ENCODE data around the gene GALNT1.
"Not testable (repeated sequence)": the region's sequence is repeated elsewhere in the genome, so short reads cannot be mapped to it uniquely, and the experiment has no call there.

GALNT1 gene

DNA sequence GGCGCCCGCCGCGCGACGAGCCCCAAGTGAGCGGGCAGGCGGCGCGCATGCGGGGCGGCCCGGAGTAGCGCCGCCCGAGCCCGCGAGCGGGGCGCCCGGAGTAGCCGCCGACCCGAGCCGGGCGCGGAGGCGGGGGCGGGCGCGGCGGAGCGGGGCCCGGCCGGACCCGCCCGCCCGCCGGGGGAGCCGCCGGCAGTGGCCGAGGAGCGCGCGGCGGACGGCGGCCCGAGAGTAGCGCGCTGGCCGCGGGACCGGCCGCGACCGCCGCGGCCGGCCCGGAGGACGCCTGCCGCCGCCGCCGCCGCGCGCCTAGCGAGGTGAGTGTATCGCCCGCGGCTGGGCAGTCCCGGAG, at the start of gene GALNT1:
GALNT1 (plus strand) TSS at position 195 of the 352 bp plus-strand sequence. CDS start 72,923 bp downstream, outside the sequence.
- no peak for DNase-seq (ENCODE audit: low read depth)

DNA sequence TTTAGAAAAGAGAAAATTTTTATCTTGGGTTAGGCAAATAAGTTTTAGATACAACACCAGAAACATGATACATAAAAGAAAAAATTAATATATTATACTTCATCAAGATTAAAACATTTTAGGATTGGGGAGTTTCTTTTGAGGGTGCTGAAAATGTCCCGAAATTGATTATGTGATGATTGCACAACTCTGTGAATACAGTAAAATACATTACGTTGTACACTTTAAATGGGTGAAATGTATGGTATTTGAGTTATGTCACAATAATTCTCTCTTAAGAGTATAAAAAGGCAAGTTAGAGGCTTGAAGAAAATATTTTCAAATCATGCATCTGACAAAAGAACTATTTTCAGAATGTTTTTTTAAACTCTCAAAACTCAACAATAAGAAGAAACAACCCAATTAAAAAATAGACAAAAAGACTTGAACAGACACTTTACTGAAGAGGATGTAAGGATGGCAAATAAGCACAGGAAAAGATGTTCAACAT, 47.6 kb upstream of the GALNT1 start:
- DNase-seq (ENCODE audit: low read depth): no peak

DNA sequence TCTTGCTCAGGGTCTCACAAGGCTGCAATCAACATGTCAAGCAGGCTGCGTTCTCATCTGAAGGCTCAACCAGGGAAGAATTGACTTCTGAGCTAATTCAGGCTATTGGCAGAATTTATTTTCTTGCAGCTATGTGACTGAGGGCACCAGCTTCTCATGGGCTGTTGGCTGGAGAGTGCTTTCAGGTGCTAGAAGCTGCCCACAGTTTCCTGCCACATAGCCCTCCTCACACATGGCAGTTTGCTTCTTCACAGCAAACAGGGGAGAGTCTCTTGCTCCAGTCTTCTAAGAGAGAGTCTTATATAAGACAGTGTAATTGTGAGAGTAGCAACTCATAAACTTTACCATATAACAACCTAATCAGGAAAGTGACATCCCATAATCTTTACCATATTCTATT, 46.2 kb upstream of the GALNT1 start:
- DNase-seq (ENCODE audit: low read depth): no peak

DNA sequence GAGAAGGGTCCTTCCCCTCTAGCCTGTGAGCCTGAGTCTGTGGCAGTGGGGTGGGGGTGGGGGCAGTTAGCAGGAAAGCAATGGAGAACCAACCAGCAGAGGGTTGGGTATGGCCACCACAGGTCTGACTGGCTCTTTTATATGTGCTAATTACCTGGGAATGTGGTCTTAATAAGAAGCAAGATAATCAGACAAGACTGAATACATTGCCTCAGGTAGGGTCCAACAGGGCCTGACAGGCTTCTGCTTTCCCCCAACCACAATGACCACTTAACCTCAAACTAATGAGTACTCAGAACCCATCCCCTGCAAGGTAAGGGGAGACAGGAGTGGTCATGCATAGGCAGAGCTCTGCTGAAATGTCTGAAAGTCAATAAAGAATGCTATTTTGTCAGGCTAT, 39.2 kb upstream of the GALNT1 start:
- no peak for DNase-seq (ENCODE audit: low read depth)

DNA sequence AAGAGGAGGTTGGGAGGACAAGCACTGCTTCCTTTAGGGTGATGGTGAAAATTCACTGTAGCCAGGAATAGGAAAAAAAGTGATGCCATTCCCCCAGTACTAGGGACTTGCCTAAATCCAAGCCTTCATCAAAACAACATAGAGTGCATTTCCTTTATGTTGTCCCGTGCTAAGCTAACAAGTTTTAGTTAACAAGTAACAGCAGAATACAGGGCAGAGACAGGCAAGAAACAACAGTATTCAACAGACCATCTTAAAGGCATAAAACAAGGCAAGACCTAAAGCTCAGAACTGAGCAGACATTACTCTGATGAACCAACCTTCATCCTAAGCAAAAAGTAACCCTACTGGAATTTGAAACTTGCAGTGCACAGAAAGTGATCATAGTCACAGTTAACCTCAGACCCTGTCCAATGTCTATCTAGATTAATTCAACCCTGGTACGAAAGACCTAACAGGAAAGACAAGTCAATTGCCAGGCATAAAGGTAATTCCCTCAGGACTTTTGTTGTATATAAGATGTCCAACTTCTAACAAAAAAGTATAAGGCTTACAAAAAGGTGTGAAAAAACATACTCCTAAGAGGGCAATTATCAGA, 34.4 kb upstream of the GALNT1 start:
- DNase-seq (ENCODE audit: low read depth): no peak

DNA sequence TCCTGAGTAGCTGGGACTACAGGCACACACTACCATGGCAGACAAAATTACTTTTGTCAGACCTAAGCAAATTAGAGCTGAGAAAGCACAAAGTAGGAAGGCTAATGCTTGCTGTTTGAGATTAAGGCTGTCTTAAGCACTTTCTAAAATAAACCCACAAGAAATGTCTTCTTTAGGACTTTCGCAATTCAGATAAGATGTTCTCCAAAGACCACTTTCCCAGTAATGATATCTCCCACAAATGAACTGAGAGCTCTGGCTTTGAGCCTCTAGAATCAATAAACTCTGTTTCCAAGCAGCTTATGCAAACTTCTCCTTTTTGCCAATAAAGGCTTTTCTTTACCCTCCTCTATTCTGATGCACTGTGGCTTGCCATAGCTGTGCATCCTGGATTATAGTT, 32.0 kb upstream of the GALNT1 start:
- DNase-seq (ENCODE audit: low read depth): no peak

DNA sequence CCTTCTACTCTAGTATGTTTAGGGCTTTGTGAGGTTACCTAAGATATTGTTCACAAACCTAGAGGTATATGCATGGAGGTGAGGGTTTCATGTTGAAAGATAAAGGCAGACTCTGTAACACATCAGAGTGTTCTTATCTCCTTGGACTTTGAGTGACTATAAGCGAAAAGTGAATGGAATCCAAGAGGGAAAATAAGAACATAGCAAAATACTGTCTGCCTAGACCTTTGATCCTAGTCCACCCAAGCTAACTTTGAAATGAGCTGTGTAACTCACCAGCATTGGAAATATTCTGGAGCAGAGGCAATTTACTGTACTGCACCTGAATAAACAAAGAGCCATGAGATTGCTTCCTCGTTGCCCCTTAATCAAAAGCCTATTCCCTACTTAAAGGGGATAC, 28.2 kb upstream of the GALNT1 start:
- DNase-seq (ENCODE audit: low read depth): no peak

DNA sequence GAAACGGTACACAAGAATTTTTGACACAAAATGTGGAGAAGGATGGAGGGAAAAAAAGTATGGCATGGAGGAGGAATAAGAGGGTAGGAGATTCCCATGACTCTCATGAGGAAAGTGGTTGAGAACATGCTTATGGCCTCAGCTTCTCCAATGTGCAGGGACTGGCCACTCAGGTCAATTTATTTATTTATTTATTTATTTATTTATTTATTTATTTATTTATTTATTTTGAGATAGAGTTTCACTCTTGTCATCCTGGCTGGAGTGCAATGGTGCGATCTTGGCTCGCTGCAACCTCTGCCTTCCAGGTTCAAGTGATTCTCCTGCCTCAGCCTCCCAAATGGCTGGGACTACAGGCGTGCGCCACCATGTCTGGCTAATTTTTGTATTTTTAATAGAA, 26.0 kb upstream of the GALNT1 start:
- not testable (repeated sequence) for DNase-seq (ENCODE audit: low read depth)

DNA sequence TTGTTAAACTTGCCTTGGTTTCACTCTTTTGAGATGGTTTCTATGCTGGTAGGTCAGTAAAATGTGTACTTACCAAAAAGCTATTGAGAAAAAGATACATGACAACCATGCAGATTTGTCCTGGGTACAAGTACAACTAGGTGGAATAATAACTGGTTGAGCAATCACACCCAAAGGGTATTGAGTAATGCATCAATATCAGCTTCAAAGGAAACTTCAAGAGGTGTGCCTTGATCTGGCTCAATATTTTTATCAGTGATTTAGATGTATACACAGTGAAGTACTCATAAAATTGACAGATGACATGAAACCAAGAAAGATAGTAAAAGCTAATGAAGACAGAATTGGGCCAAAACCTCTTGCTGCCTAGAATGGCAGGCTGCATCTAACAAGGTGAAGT, 21.7 kb upstream of the GALNT1 start:
- DNase-seq (ENCODE audit: low read depth): no peak

DNA sequence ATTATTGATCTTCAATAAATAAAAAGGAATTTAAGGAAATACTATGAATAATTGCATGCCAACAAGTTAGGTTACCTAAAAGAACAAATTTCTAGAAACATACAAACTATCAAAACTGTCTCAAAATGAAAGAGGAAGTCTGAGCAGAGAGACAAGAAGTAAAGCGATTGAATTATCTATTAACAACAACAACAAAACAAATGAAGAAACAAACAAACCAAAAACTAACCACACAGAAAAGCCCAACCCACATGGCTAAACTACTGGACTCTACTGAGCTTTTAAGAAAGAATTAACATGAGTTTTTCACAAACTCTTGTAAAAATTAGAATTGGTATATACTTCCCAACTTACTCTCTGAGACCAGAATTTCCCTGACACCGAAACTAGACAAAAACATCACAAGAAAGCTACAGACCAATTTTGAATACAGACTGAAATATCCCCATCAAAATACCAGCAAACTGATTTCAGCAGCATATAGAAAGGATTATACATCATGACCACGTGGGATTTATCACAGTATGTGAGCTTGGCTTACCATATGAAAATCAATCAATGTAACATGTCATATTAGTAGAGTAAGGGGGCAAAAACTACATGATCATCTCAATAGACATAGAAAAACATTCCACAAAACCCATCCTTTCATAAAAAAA, 16.6 kb upstream of the GALNT1 start:
- DNase-seq (ENCODE audit: low read depth): no peak

DNA sequence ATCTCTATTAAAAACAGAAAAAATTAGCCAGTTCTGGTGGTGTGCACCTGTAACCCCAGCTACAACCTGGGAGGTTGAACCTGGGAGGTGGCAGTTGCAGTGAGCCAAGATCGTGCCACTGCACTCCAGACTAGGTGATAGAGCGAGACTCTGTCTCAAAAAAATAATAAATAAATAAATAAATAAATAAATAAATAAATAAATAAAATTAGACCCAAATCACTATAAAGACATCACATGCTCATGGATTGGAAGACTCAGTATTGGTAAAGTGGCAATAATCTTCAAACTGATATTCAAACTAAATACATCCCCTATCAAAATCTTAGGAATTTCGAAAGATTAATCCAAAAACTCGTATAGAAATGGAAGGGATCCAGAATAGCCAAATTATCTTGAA, 15.5 kb upstream of the GALNT1 start:
- DNase-seq (ENCODE audit: low read depth): no peak

DNA sequence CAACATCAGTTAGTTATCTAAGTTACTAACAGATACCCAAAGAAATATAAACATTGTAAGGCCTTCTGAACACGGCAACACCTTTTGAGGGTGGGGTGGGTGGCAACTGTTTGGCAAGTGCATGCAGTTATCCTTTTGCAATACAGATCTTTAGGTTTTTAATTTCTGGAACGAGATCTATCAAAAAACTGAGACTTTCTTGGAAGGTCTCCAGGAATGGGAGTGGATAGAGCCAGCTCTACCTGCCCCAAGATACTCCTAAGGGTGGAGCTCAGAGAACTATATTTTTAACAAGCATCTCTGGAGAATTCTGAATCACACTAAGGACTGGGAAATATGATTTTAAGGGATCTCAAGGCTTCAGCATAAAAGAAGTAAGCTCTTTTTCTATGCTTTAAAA, 11.4 kb upstream of the GALNT1 start:
- DNase-seq (ENCODE audit: low read depth): no peak

DNA sequence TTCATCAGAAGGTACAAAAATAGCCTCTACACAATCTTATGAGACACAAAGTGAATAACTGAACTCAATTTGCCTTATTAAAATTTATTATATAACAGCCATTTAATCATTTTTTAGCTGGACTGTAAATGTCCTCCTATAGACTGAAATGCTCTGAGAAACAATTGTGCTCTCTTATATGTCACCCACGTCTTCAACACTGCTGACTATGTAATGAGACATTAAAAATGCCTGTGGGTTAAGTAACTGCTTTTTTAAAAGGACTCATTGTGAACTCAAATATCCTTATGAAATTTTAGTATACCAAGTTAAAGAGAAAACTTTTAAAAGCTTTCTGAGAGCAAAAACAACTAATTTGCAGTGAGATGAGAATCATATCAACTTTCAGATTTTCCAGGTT, 10.4 kb upstream of the GALNT1 start:
- no peak for DNase-seq (ENCODE audit: low read depth)

DNA sequence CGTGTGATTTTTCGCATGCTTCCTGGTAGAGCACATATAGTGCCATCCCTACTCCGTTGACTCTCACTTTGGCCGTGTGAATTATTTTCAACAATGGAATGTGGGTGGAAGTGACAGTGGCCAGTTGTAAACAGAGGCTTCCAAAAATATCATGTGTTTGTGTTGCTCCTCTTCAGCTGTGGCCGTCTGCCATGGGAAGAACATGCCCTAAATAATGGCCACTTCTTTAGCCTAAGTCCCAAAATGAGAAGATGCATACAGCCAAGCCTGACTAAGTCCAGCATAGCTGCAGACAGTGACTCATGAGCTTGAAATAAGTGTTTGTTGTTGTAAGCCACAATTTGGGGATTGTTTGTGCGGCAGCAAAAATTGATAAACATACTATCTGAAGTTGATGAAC, 8.9 kb upstream of the GALNT1 start:
- no peak for DNase-seq (ENCODE audit: low read depth)

DNA sequence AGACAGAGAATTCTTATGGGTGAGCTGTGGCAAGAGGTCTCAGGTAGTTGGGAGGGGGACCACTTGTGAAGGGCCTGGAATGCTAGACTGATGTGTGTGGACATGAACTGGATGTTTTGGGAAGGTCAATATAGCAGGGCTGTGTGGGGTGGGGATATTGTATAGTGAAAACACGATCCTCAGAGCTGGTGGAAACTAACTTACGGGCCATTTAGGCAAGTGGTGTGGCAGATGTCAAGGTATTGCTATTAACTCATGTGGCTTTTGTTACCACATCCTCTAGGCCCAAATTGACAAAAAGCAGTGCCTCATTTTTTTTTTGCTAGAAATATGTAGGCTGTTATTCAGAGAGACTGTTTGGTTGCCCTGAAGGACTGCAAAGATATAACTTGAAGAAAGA, 8.0 kb upstream of the GALNT1 start:
- DNase-seq (ENCODE audit: low read depth): no peak

DNA sequence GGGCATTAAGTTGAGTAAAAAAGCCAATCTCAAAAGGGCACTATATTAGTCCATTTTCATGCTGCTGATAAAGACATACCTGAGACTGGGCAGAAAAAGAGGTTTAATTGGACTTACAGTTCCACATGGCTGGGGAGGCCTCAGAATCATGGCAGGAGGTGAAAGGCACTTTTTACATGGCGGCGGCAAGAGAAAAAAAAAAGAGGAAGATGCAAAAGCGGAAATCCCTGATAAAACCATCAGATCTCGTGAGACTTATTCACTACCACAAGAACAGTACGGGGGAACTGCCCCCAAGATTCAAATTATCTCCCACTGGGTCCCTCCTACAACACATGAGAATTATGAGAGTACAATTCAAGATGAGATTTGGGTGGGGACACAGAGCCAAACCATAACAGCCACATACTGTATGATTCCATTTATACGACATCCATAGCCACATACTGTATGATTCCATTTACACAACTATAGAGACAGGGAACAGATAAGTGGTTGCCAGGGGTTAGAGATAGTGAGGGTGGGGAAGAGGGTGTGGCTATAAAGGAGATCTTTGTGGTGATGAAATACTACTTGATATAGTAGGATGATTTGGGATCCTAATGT, 5.2 kb upstream of the GALNT1 start:
- not testable (repeated sequence) for DNase-seq (ENCODE audit: low read depth)

DNA sequence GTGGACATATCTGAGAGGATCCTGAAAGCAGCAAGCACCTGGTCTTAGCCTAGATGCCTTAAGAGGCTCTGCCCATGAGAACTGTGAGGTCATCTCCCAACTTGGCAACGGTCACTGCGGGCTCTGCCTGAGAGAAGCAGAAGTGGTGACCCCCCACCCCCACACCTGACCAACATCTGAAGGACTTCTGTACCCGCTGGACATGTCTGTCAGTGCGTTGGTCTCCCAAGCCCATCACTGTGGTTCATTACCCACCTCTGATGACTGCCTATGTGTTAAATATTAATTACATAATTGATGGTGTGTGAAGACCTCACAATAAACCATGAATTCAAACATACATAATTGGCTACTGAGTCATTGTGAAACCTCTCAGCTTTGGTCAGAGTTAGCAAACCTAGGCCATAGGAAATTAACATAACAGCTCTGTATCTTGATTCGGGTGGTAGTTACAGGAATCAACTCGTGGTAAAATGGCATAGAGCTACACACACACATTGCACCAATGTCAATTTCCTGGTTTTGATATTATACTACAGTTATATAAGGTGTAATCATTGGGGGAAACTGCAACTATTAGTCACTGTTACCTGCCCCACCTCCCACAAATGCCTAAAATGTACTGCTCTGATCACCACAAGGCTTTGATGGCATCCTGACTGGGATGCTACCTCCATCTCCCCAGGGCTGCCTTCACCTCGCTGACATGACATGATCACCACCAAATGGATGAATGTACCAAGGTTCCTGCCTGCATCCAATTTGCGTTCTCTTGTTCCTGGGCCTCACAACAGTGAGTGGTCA, 4.3 kb upstream of the GALNT1 start:
- no peak for DNase-seq (ENCODE audit: low read depth)

DNA sequence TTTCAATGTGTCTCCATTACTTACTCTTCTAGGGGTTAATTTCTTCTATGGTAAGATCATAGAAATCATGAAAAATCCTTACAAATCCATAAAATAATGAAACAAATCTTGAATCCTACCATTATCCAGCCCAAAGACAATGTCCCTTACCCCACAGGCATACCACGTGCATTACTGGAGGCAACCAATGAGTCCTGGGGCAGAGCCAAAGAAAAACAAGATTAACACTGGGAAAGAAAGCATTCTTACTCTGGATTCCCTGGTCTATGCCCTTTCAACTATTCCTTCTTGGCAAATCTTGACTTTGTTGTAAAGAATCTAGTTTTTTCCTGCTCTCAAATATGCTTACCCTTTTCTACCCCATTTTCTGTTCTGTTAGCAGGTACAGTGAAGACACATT, 3.1 kb upstream of the GALNT1 start:
- no peak for DNase-seq (ENCODE audit: low read depth)

DNA sequence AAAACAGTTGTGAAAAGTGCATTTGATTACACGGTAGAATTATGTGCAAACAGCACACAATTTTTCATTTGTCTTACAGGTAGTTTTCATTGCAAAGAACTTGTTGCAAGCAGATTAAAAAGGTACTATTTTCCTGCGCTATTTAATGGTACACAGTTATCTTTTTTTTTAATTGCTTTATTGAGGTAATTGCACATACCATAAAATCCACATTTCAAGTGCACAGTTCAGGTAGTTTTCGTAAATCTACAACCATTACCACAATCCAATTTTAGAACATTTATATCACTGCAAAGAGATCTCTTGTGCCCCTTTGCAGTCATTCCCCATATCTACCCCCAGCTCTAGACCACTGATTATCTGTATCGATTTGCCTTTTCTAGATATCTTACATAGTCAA, 2.6 kb upstream of the GALNT1 start:
- DNase-seq (ENCODE audit: low read depth): no peak

DNA sequence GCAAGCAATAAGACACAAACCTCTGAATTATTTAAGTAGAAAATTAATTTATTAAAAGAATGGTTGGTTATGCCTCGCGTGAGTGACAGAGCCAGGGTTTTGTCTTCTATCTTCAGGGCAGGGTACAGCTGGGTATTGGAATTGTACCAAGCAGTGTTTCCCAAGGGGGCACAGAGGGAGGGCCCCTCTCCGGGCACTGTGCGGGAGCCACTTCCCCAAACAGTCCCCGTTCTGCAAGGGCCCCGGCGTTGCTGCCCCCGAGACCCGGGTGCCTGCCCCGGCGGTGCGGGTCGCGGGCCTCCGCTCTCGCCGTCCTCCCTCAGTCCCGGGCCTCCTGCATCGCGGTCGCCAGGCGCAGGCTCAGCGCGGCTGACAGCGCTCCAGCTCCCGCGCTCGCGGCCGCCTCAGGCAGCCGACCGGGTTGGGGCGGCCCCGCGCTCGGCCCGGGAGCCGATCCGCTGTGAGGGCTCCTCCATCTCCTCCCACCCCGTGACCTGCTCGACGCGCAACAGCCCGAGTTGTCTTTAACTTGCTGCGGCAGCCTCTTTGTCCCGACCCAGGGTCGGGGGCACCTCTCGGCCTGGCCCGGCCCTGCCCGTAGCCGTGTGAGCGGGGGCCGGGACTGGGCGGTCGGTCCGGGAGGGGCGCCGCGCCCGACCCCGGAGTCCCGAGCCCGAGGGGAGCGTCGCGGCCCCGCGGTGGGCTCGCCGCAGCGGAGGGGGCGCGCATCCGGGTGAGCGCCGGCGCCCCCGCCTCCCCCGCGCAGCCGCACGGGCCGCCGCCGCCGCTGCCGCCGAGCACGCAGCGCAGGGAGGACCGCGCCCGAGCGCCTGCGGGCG, 620 bp upstream of the GALNT1 start:
- DNase-seq (ENCODE audit: low read depth): peak; percentile 33

DNA sequence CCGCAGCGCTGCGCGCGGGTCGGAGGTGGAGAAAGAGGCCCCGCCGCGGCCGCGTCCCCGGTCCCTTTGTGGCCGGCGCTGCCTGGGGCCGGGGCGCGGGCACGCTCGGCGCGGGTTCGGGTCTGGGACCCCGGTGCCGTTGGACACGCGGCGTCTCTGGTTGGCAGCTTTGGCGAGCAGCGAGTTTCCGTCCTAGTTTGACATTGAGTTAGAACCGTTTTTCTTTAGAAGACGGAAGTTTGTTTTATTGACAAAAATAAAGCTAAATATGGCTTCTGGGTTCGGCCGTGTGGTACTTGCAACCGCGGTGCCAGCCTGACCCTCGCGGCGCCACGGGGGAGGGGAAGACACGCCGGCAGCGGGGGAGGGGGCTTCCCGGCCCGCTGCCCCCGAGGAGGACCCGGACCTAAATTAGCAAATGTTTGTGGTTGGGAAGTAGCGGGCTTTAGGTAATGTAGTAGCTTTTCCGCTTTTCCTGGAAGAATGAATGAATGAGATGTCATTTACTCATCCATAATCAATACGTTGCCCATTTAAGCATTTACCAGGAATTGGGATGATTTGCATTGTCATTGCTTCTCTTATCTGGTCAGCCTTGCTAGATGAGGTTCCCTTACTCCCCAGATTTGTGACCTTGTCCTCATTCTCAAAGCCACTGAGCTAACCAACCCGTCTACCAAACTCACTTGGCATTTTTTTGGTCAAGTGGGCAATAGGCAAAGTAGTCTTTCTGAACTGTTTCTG, 530 bp downstream of the GALNT1 start:
- DNase-seq (ENCODE audit: low read depth): no peak

Measured in activated T-helper 9 cell treated with anti-CD3 and anti-CD28 coated beads, Interleukin-2, amount 50 U/mL, for 16 hours (primary cell).